AG04450 (cell line): ENCODE data around the gene CDCA7L. TPM values are rescaled to one million over a fixed set of nuclear protein-coding genes. Genes with fewer than 3 reads are reported as not detected.

Experiments used
- CTCF ChIA-PET: fragments of 300-600, 350-600 bp; formaldehyde crosslinking; extraction: SDS; loops from one replicate; lab custom pipeline; 2022; ENCODE audit warnings: antibody characterized with exemption, inconsistent platforms; lab: Charles Lee
- POLR2A ChIA-PET: fragments of 350-600 bp; formaldehyde crosslinking; extraction: SDS; loops from one replicate; lab custom pipeline; 2021; ENCODE audit warnings: antibody characterized with exemption, inconsistent platforms; lab: Yijun Ruan, JAX
- DNase-seq: peaks from one replicate; pipeline ENCODE4 v3.0.0-alpha.2; 2011; ENCODE audit warnings: low read depth, low spot score
- H3K27ac ChIP-seq: one replicate; pipeline ENCODE4 v1.5.1; 2012; ENCODE audit warnings: low read depth, low read length, control low read depth
- H3K27me3 ChIP-seq: one replicate; pipeline ENCODE4 v1.6.0; 2012; ENCODE audit warnings: low read length; ENCODE audit not compliant: control insufficient read depth, insufficient read depth
- H3K4me3 ChIP-seq: 2 replicates; pipeline ENCODE4 v1.5.1; 2011; ENCODE audit warnings: mild to moderate bottlenecking, low read depth, low read length, control low read depth
- H3K9me3 ChIP-seq: 2 replicates; pipeline ENCODE4 v1.5.1; 2012; ENCODE audit warnings: low read length; ENCODE audit not compliant: control insufficient read depth, insufficient read depth
- CTCF ChIP-seq: IDR thresholded peaks from 2 replicates; pipeline ENCODE4 v1.5.1; 2011; ENCODE audit warnings: low read depth, low read length, control low read depth, inconsistent platforms
- polyA plus RNA-seq: library from polyadenylated mRNA; depleted of rRNA; stranded (reverse); fragments of >200 nt; gene quantifications from 2 replicates; pipeline ENCODE4 v1.2.3, GENCODE V29; 2011

The CDCA7L gene
- polyA plus RNA-seq, 1 experiment: 28.1 TPM

DNA sequence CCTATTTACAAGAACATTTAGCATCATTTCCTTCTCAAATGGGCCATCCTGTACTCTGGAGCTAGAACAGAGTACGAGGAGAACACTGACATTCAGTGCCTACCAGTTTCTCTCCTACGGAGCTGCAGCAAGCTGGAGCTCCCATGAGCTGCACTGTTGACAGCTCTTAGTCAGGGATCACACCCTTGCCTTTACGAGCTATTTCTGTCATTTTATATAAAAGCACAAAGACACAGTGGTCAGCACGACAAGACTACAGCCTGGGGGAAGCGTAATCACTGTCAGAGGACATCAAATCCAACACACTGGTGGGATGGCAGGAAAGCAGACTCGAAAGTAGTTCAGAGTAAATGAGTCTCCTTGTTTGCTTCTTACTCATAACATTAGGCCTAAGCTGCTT is 2.7 kb downstream of the CDCA7L start:
- POLR2A ChIA-PET: no interaction called here
- TF ChIP-seq CTCF: no peak
- DNase-seq: no peak
- CTCF ChIA-PET: no interaction called here
- H3K9me3 ChIP-seq: no peaks in the 10 kb centered on the region
- no peak overlapping the region for H3K4me3 ChIP-seq
- no peak overlapping the region for H3K27ac ChIP-seq
- no peaks in the 10 kb centered on the region for H3K27me3 ChIP-seq

- Histone ChIP-seq H3K27me3 (no peaks in the 10 kb centered on the region), H3K27ac (no peak overlapping the region), H3K9me3 (no peaks in the 10 kb centered on the region), H3K4me3 (no peak overlapping the region)
- no peak for DNase-seq
- POLR2A ChIA-PET: no interaction called here
- TF ChIP-seq CTCF: no peak
- CTCF ChIA-PET: no interaction called here
Observed at GRCh38 chr7:21941611-21942141, 4.0 kb downstream of the CDCA7L start.

DNA sequence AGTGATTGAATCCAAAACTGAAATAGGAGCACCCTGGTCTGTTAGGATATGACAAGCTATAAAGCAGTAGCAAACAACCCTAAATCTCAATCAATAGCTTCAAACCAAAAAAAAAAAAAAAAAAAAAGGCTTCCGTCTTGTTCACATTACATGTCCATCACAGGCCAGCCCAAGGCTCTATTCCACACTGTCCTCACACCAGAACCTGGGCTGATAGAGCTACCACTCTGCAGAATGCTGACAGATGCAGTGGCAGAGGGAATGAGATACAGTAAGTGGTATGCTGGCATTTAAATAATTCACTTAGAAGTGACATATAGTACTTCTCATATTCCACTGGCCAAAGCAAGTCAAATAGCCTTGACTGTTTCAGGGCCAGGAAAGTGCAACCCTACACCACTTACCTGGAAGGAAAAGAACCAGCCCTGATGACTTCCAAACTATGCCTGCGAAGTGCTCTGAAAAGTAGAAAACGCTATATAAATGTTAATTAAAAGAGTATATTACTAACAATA is 5.8 kb downstream of the CDCA7L start:
- no peak for DNase-seq
- CTCF ChIA-PET: interaction anchor here (0.6 kb wide), 1 partner anchor 171 kb away, joined by 5 read pairs; no protein-coding TSS in a partner anchor

GRCh38 chr7:21939136-21939857 is 6.4 kb downstream of the CDCA7L start:
- Histone ChIP-seq H3K9me3 (no peaks in the 10 kb centered on the region), H3K27me3 (no peaks in the 10 kb centered on the region), H3K4me3 (no peak overlapping the region), H3K27ac (no peak overlapping the region)
- no peak for TF ChIP-seq CTCF
- CTCF ChIA-PET: interaction anchor here (0.6 kb wide), 1 partner anchor 171 kb away, joined by 5 read pairs; no protein-coding TSS in a partner anchor
- POLR2A ChIA-PET: no interaction called here
- DNase-seq: no peak

More for the DNA sequence above, 5.8 kb downstream of the CDCA7L start:
- POLR2A ChIA-PET: no interaction called here
- TF ChIP-seq CTCF: no peak
- no peak overlapping the region for H3K4me3 ChIP-seq
- no peaks in the 10 kb centered on the region for H3K27me3 ChIP-seq
- H3K9me3 ChIP-seq: no peaks in the 10 kb centered on the region
- H3K27ac ChIP-seq: no peak overlapping the region

DNA sequence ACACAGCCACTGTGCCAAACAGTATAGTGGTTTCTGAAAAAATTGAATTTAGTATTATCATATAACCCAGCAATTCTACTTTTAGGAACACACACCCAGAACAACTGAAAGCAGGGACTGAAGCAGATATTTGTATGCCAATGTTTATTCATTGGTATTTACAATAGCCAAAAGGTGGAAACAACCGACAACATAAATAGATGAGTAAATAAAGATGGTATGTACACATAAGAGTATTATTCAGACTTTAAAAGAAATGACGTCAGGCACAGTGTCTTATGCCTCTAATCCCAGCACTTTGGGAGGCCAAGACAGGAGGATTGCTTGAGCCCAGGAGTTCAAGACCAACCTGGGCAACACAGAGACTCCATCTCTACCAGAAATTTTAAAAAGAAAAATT is 7.2 kb downstream of the CDCA7L start:
- TF ChIP-seq CTCF: no peak
- Histone ChIP-seq H3K27ac (no peak overlapping the region), H3K27me3 (no peaks in the 10 kb centered on the region), H3K9me3 (no peaks in the 10 kb centered on the region), H3K4me3 (no peak overlapping the region)
- no peak for DNase-seq
- POLR2A ChIA-PET: no interaction called here
- CTCF ChIA-PET: no interaction called here
